ENCODE results near the gene SUGCT.
"Not testable (repeated sequence)": the region's sequence is repeated elsewhere in the genome, so short reads cannot be mapped to it uniquely, and the experiment has no call there.

The SUGCT gene

GRCh38 chr7:40586197-40586596 lies 451.4 kb downstream of the SUGCT start:
- DNase-seq = no peak

- DNase-seq = no peak
Measured at GRCh38 chr7:40587419-40587818, 452.6 kb downstream of the SUGCT start.

GRCh38 chr7:40595129-40595528 lies 460.3 kb downstream of the SUGCT start:
- no peak for DNase-seq

GRCh38 chr7:40595832-40596231 lies 461.0 kb downstream of the SUGCT start:
- no peak for DNase-seq

- no peak for DNase-seq
Measured at GRCh38 chr7:40597517-40597916, 462.7 kb downstream of the SUGCT start.

- no peak for DNase-seq
Measured at GRCh38 chr7:40598915-40599314, 464.1 kb downstream of the SUGCT start.

GRCh38 chr7:40599836-40600235 lies 465.0 kb downstream of the SUGCT start:
- DNase-seq = no peak

- DNase-seq = not testable (repeated sequence)
Measured at GRCh38 chr7:40602351-40602750, 467.5 kb downstream of the SUGCT start.

- DNase-seq = peak; percentile 4
Measured at GRCh38 chr7:40604601-40605438, 470.0 kb downstream of the SUGCT start.

- no peak for DNase-seq
Measured at GRCh38 chr7:40608321-40609075, 473.7 kb downstream of the SUGCT start.

- DNase-seq = no peak
Measured at GRCh38 chr7:40610461-40610860, 475.7 kb downstream of the SUGCT start.

- no peak for DNase-seq
Measured at GRCh38 chr7:40611095-40611871, 476.5 kb downstream of the SUGCT start.

- no peak for DNase-seq
Measured at GRCh38 chr7:40612298-40612697, 477.5 kb downstream of the SUGCT start.

- no peak for DNase-seq
Measured at GRCh38 chr7:40619647-40620046, 484.8 kb downstream of the SUGCT start.

GRCh38 chr7:40621592-40621998 lies 486.8 kb downstream of the SUGCT start:
- no peak for DNase-seq

GRCh38 chr7:40622941-40623501 lies 488.2 kb downstream of the SUGCT start:
- DNase-seq = no peak

GRCh38 chr7:40623863-40624262 lies 489.1 kb downstream of the SUGCT start:
- DNase-seq = no peak

GRCh38 chr7:40627361-40627760 lies 492.6 kb downstream of the SUGCT start:
- not testable (repeated sequence) for DNase-seq

GRCh38 chr7:40629891-40630290 lies 495.1 kb downstream of the SUGCT start:
- DNase-seq = no peak

GRCh38 chr7:40634118-40634517 lies 499.3 kb downstream of the SUGCT start:
- DNase-seq = no peak

- no peak for DNase-seq
Measured at GRCh38 chr7:40638545-40639320, 503.9 kb downstream of the SUGCT start.

- no peak for DNase-seq
Measured at GRCh38 chr7:40640566-40640965, 505.8 kb downstream of the SUGCT start.
